Activated CD4-positive, alpha-beta T cell treated with anti-CD3 and anti-CD28 coated beads for 36 hours (primary cell): ENCODE data around the gene FAM161A. TPM values are rescaled to one million over a fixed set of nuclear protein-coding genes. Genes with fewer than 3 reads are reported as not detected.
A peak's percentile ranks its signal among the peaks of the same experiment; 100 is the strongest.
"Not testable (repeated sequence)": the region's sequence is repeated elsewhere in the genome, so short reads cannot be mapped to it uniquely, and the experiment has no call there.

ENCODE experiments used
- ATAC-seq: fragments of 200-7000 bp; cut with Tn5 transposase; one replicate; pipeline ENCODE4 v1.10.0; 2021; ENCODE audit warnings: mild to moderate bottlenecking, moderate library complexity
- CTCF ChIA-PET: fragments of 350-600 bp; sonication (Branson Sonifier 250); formaldehyde crosslinking; loops from one replicate; lab custom pipeline; 2021; ENCODE audit warnings: antibody characterized with exemption; lab: Charles Lee
- POLR2A ChIA-PET: fragments of 350-600 bp; sonication (Branson Sonifier 250); formaldehyde crosslinking; loops from one replicate; lab custom pipeline; 2021; ENCODE audit warnings: antibody characterized with exemption, inconsistent platforms; lab: Charles Lee
- DNase-seq: peaks from one replicate; pipeline ENCODE4 v3.0.0-alpha.2; 2020
- H3K27ac Mint-ChIP-seq: one replicate; pipeline ENCODE4 v1.8.0; 2021; ENCODE audit warnings: mixed read lengths
- H3K27me3 Mint-ChIP-seq: one replicate; pipeline ENCODE4 v1.8.0; 2021; ENCODE audit warnings: mixed read lengths
- H3K36me3 Mint-ChIP-seq: one replicate; pipeline ENCODE4 v1.8.0; 2021; ENCODE audit warnings: low read depth, mixed read lengths
- H3K4me1 Mint-ChIP-seq: one replicate; pipeline ENCODE4 v1.8.0; 2021; ENCODE audit warnings: mixed read lengths
- H3K4me3 Mint-ChIP-seq: one replicate; pipeline ENCODE4 v1.8.0; 2021; ENCODE audit warnings: mild to moderate bottlenecking, moderate library complexity, mixed read lengths
- H3K9me3 Mint-ChIP-seq: one replicate; pipeline ENCODE4 v1.8.0; 2021; ENCODE audit warnings: low read depth, mixed read lengths
- intact Hi-C, 2 experiments: fragments of 100-400 bp; cut with DNase I in 1 of 2; cut with micrococcal nuclease in 1 of 2; formaldehyde crosslinking; loops; one replicate each; pipeline versions ENCODE4 v1.14.2 to v1.15.1; 2022 to 2024; cut with DNase I, micrococcal nuclease
- total RNA-seq, 2 experiments: library from RNA; stranded (reverse); gene quantifications; one replicate each; pipeline ENCODE4 v1.2.3, GENCODE V29; 2021

The FAM161A gene
- 1 to 10 TPM; 6.2 to 7.3 TPM for total RNA-seq

- intact Hi-C loops = loop anchor here (1.0 to 5.0 kb wide), 13 partner anchors 34 to 972 kb away; partner anchors contain the start of genes CCT4 (in 2 of the 2), PEX13 (in 2 of the 2), XPO1 (in 2 of the 2) and B3GNT2 (in 1 of the 2)
- peaks cover 7% of the 10 kb centered on the region for H3K36me3 Mint-ChIP-seq
- peaks cover 20% of the 10 kb centered on the region for H3K4me1 Mint-ChIP-seq
- DNase-seq (peak; percentile 90), ATAC-seq (peak; percentile 69)
- H3K9me3 Mint-ChIP-seq = no peaks in the 10 kb centered on the region
- peak within 1 kb of the TSS; percentile 94 for H3K27ac Mint-ChIP-seq
- H3K27me3 Mint-ChIP-seq = no peaks in the 10 kb centered on the region
- ChIA-PET CTCF (interaction anchor here (1.3 kb wide), 1 partner anchor 315 kb away, joined by 4 read pairs; the partner anchor contains the start of gene XPO1), POLR2A (interaction anchor here (0.8 to 1.1 kb wide), 3 partner anchors 9 to 316 kb away, joined by 3 to 5 read pairs (median 3); partner anchors contain the start of gene XPO1)
- H3K4me3 Mint-ChIP-seq = peak within 1 kb of the TSS; percentile 99
Measured at GRCh38 chr2:61853847-61854563, at the start of gene FAM161A. Gene FAM161A, minus strand, starts transcription at chr2:61854060. Its CDS starts 19 bp downstream, at chr2:61854041.

GRCh38 chr2:61900281-61900680 is 46.4 kb upstream of the FAM161A start:
- Mint-ChIP-seq H3K27ac (no peak overlapping the region), H3K36me3 (no peaks in the 10 kb centered on the region), H3K27me3 (no peaks in the 10 kb centered on the region), H3K9me3 (no peaks in the 10 kb centered on the region), H3K4me3 (no peak overlapping the region), H3K4me1 (no peaks in the 10 kb centered on the region)
- ChIA-PET CTCF (no interaction called here), POLR2A (no interaction called here)
- ATAC-seq = no peak
- intact Hi-C loops = no loop called here
- DNase-seq = no peak

- H3K36me3 Mint-ChIP-seq = no peaks in the 10 kb centered on the region
- ATAC-seq = no peak
- ChIA-PET CTCF (interaction anchor here (0.7 to 0.8 kb wide), 3 partner anchors 20 to 446 kb away, joined by 3 read pairs; no protein-coding TSS in a partner anchor), POLR2A (no interaction called here)
- no peaks in the 10 kb centered on the region for H3K9me3 Mint-ChIP-seq
- H3K4me1 Mint-ChIP-seq = no peaks in the 10 kb centered on the region
- DNase-seq = peak; percentile 19
- no peaks in the 10 kb centered on the region for H3K27me3 Mint-ChIP-seq
- H3K4me3 Mint-ChIP-seq = no peak overlapping the region
- H3K27ac Mint-ChIP-seq = no peak overlapping the region
- intact Hi-C loops = no loop called here
Measured at GRCh38 chr2:61898810-61899209, 45.0 kb upstream of the FAM161A start.

- no peaks in the 10 kb centered on the region for H3K9me3 Mint-ChIP-seq
- H3K4me3 Mint-ChIP-seq = peak within 1 kb of the TSS; percentile 99
- H3K4me1 Mint-ChIP-seq = peaks cover 31% of the 10 kb centered on the region
- H3K36me3 Mint-ChIP-seq = peaks cover 37% of the 10 kb centered on the region
- intact Hi-C loops = loop anchor here (1.0 to 5.0 kb wide), 13 partner anchors 16 to 817 kb away; partner anchors contain the start of genes COMMD1 (in 2 of the 2), EHBP1 (in 2 of the 2), FAM161A (in 2 of the 2) and XPO1 (in 2 of the 2)
- H3K27me3 Mint-ChIP-seq = no peaks in the 10 kb centered on the region
- ChIA-PET POLR2A (interaction anchor here (0.7 kb wide), 1 partner anchor 283 kb away, joined by 5 read pairs; no protein-coding TSS in a partner anchor), CTCF (no interaction called here)
- peak within 1 kb of the TSS; percentile 99 for H3K27ac Mint-ChIP-seq
- ATAC-seq = peak; percentile 79
- DNase-seq = peak; percentile 93
Measured at GRCh38 chr2:61888267-61889055, 34.6 kb upstream of the FAM161A start, which contains the start of gene CCT4. Gene CCT4, minus strand, starts transcription at chr2:61888656. Its CDS starts 149 bp downstream, at chr2:61888507.

GRCh38 chr2:61887717-61888266 is 33.9 kb upstream of the FAM161A start:
- intact Hi-C loops = loop anchor here (1.0 to 5.0 kb wide), 13 partner anchors 17 to 818 kb away; partner anchors contain the start of genes COMMD1 (in 2 of the 2), EHBP1 (in 2 of the 2), FAM161A (in 2 of the 2) and XPO1 (in 2 of the 2)
- CTCF ChIA-PET = no interaction called here
- H3K27me3 Mint-ChIP-seq = no peaks in the 10 kb centered on the region
- peaks cover 31% of the 10 kb centered on the region for H3K4me1 Mint-ChIP-seq
- peaks cover 40% of the 10 kb centered on the region for H3K36me3 Mint-ChIP-seq
- peak overlapping the region; percentile 99 for H3K4me3 Mint-ChIP-seq
- POLR2A ChIA-PET = interaction anchor here (0.9 kb wide), 1 partner anchor 350 kb away, joined by 3 read pairs; the partner anchor contains the start of gene XPO1
- DNase-seq = peak; percentile 44
- ATAC-seq = peak; percentile 13
- no peaks in the 10 kb centered on the region for H3K9me3 Mint-ChIP-seq
- peak overlapping the region; percentile 99 for H3K27ac Mint-ChIP-seq

GRCh38 chr2:61885896-61886603 is 32.2 kb upstream of the FAM161A start:
- ChIA-PET CTCF (interaction anchor here (0.6 kb wide), 1 partner anchor 340 kb away, joined by 5 read pairs; no protein-coding TSS in a partner anchor), POLR2A (interaction anchor here (0.5 to 0.8 kb wide), 3 partner anchors 19 to 453 kb away, joined by 3 to 5 read pairs (median 5); no protein-coding TSS in a partner anchor)
- Mint-ChIP-seq H3K27me3 (no peaks in the 10 kb centered on the region), H3K9me3 (no peaks in the 10 kb centered on the region), H3K36me3 (peaks cover 51% of the 10 kb centered on the region), H3K4me3 (peak overlapping the region; percentile 99), H3K27ac (peak overlapping the region; percentile 99), H3K4me1 (peaks cover 30% of the 10 kb centered on the region)
- no peak for DNase-seq
- intact Hi-C loops = loop anchor here in 1 of 2 experiments (5.0 kb wide), 2 partner anchors 124 to 349 kb away; partner anchors contain the start of gene XPO1
- no peak for ATAC-seq

GRCh38 chr2:61882850-61883249 is 29.0 kb upstream of the FAM161A start:
- no peaks in the 10 kb centered on the region for H3K9me3 Mint-ChIP-seq
- H3K36me3 Mint-ChIP-seq = peaks cover 65% of the 10 kb centered on the region
- ATAC-seq (no peak), DNase-seq (no peak)
- peaks cover 27% of the 10 kb centered on the region for H3K4me1 Mint-ChIP-seq
- no peak overlapping the region for H3K4me3 Mint-ChIP-seq
- POLR2A ChIA-PET = interaction anchor here (1.1 to 1.3 kb wide), 2 partner anchors 12 to 14 kb away, joined by 4 to 5 read pairs; no protein-coding TSS in a partner anchor
- intact Hi-C loops = no loop called here
- CTCF ChIA-PET = no interaction called here
- no peaks in the 10 kb centered on the region for H3K27me3 Mint-ChIP-seq
- H3K27ac Mint-ChIP-seq = no peak overlapping the region

GRCh38 chr2:61879351-61879750 is 25.5 kb upstream of the FAM161A start:
- POLR2A ChIA-PET, ATAC-seq, H3K9me3 Mint-ChIP-seq, H3K4me3 Mint-ChIP-seq, H3K4me1 Mint-ChIP-seq, DNase-seq, H3K27ac Mint-ChIP-seq, H3K27me3 Mint-ChIP-seq: not testable (repeated sequence)
- intact Hi-C loops = loop anchor here in 1 of 2 experiments (5.0 kb wide), 1 partner anchor 387 kb away; no protein-coding TSS in a partner anchor
- peaks cover 60% of the 10 kb centered on the region for H3K36me3 Mint-ChIP-seq
- CTCF ChIA-PET = interaction anchor here (0.6 kb wide), 1 partner anchor 349 kb away, joined by 4 read pairs; no protein-coding TSS in a partner anchor

GRCh38 chr2:61878761-61879160 is 24.9 kb upstream of the FAM161A start:
- H3K27ac Mint-ChIP-seq = no peak overlapping the region
- POLR2A ChIA-PET = no interaction called here
- intact Hi-C loops = loop anchor here in 1 of 2 experiments (5.0 kb wide), 1 partner anchor 386 kb away; no protein-coding TSS in a partner anchor
- no peak overlapping the region for H3K4me3 Mint-ChIP-seq
- CTCF ChIA-PET = interaction anchor here (0.6 kb wide), 2 partner anchors 19 to 349 kb away, joined by 3 to 4 read pairs; no protein-coding TSS in a partner anchor
- H3K27me3 Mint-ChIP-seq = no peaks in the 10 kb centered on the region
- peaks cover 64% of the 10 kb centered on the region for H3K36me3 Mint-ChIP-seq
- peaks cover 2% of the 10 kb centered on the region for H3K4me1 Mint-ChIP-seq
- ATAC-seq (no peak), DNase-seq (no peak)
- H3K9me3 Mint-ChIP-seq = no peaks in the 10 kb centered on the region
